ENCODE results near the gene RASSF1.
A peak's percentile ranks its signal among the peaks of the same experiment; 100 is the strongest.
"Not testable (repeated sequence)": the region's sequence is repeated elsewhere in the genome, so short reads cannot be mapped to it uniquely, and the experiment has no call there.

Gene RASSF1

DNA sequence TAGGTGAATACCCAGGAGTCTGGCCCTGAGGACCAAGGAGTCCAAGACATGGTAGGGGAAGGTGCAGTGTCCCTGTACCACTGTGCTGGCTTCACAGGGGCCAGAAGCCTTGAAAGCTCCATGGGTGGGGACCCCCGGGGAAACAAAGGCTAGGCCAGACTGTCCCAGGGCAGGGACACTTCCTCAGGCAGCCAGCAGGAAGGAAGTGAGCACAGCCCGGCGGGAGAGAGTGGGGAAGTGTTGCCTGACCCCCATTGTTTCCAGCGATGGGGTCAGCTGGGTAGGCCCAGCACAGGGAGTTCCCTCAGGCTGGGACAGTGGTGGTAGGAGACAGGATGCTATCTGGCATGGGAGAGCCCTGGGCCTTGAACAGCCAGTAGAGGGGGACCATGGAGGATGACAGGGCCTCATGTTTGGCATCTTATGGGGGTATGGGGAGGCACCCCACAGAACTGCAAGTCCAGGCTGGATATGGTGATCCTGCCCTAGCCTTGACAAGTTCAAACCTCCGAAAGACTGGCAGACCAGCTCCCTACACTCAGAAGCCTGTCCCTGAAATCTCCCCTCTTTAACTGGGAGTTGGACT lies 16.9 kb downstream of the RASSF1 start:
- DNase-seq (ENCODE audit: low read depth, low spot score): no peak

DNA sequence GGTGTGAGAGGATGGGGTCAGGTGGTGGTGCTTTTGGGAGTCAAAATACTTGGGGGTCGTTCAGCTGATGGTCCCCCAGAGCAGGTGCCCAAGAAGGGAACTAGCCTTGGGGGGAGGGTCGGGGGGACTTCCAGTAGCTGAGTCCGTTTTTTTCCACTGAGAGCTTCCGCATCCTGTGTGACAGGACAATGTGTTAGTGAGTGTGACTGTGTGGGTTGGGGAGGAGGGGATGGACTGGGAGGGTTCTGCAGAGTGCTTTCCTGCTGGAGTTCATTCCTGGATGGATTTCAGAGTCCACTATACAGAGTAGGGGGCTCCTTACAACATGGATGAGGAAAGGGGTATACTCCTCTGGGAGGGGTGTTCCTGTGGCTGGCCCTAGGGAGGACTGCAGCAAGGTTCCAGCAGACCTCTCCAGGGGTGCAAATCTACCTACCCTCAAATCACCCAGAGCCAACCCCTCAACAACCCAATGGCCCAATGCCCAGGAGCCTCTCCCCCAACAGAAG lies 17.5 kb downstream of the RASSF1 start:
- DNase-seq (ENCODE audit: low read depth, low spot score): no peak

DNA sequence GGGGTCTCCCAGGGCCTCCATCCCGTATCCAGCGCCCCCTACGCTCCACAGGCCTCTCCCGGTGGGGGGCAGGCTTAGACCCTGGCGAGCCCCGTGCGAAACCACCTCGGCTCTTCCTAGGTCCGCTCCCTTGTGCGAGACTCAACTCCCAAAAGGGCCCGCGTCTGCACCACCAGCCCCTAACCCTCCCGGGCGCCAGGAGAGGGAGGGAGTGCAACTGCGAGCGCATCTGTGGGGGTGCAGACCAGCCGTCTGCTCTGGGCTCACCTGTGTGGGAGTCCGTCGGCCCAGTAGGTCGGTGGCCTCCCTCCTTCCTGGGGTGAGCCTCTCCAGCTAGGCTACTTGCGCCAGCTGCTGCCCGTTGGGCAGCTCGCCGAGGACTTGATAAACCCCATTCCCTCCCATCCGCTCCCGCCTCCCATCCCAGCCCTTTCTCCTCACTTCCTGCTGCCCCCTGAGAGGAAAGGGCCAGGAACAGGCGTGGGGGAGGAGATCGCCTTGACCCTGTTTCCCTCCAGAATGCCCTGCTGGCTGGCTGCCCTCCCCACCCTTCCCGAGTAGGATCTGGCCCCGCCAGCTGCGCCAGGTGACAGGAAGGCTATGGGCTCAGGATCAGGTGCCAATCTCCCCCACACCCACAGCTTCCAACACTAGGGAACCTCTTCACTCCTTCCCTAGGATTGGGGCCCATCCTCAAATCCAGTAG lies 18.1 kb downstream of the RASSF1 start, which contains the start of gene HYAL2:
Gene HYAL2, minus strand, starts transcription at position 360 of the 706 bp plus-strand sequence. CDS start 2,256 bp downstream, outside the sequence.
- DNase-seq (ENCODE audit: low read depth, low spot score): no peak

DNA sequence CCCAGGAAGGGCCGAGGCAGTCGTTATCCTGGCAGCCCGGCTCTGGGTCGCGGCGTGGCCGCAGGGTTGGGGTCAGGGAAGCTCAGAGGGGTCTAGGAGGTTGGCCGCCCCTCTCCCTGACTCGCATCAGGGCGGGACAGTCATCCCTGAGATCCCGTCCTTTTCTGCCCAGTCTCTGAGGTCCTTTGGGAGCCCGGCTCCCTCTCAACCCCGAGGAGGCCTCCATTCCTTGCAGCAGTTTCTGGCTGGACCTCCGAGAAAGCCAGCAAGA lies 18.6 kb downstream of the RASSF1 start:
- DNase-seq (ENCODE audit: low read depth, low spot score): no peak

DNA sequence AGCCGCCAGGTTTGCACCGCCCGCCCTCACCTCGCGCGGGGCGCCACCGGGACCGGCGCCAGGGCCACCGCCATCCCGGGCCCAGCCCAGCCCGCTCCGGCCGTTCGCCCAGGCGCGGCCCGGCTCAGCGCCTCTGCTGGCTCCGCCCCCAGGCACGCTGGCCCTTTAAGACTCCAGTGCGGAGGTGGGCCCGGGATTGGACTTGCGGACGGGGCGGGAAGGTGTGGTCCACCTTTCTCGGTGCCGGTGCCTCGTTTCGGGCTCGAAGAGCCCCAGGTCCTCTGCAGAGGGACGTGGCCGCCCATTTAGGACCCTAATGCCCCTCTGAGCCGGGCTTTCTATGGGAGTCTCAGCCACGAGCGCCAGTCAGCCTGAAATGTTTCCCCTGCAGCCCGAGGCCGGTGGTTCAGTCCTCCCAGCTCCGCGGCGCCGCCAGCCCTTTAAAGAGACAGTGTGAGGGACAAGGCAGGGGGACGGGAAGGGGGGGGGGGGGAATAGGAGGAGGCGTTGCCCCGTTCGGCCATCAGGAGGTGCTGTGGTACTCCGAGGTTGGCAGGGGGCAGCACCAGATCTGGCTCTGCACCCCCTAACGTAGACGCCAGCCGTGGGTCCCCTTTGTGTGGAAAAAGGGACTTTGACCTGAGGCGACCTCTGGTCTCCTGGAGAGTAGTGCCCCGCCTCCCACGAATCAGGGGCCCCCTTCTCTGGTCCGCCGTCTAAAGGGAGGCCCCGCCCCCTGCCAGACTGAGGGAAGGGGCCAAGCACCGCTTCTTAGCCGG lies 19.1 kb downstream of the RASSF1 start:
- peak; percentile 95 for DNase-seq (ENCODE audit: low read depth, low spot score)

DNA sequence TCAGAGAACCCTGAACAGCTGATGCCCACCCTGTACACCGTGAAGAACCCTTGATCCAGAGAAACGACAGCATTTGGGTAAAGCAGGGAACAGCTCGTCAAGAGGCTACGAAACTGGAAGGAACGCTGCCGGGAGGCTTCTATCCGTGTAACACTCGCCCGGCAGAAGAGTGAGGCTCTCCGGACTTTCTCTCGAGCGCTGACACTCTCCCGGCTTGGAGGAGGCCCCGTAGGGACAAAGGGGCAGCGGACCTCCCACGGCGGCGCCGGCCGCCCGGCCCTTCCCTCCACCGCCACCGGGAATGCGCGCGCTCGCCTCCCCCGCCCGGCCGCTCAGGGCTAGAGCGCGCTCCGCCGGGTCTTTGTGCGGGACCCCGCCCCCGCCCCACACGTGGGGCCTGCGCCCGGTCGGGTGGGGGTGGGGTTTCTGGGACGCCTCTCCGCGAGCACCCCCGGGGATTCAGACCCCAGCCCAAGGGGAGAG lies 19.7 kb downstream of the RASSF1 start:
- peak; percentile 83 for DNase-seq (ENCODE audit: low read depth, low spot score)

DNA sequence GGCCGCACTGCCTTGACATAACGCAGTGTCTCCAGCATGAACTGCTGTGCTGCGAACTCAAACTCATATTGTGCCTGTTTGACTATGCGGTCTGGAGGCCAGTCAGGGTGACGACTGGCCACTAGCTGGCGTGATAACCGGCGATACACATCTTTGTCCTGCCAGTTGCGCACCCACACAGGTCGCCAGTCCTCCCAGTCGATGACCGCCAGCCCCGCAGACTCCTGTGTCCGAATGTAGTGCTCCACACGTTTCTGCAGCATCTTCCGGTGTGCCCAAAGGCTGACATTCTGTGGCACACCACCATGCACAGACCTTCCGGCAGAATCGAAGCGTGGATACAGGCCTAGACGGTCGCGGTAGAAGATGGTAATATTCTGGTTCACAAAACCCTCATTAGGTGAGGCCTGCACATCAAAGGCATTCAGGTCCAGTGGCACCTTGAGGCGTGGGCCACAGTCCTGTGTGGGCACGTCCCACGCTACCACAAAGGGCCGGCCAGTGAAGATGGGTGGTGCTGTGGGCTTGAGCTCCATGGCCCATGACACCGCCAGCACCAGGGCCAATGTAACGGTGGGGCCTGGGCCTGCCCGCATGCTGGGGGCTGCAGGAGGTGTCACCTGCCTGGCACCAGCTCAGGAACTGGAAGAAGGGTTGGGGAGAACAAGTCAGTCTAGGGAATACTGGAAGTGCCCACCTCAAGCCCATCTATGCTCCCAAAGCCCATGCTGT lies 20.6 kb downstream of the RASSF1 start:
- no peak for DNase-seq (ENCODE audit: low read depth, low spot score)

DNA sequence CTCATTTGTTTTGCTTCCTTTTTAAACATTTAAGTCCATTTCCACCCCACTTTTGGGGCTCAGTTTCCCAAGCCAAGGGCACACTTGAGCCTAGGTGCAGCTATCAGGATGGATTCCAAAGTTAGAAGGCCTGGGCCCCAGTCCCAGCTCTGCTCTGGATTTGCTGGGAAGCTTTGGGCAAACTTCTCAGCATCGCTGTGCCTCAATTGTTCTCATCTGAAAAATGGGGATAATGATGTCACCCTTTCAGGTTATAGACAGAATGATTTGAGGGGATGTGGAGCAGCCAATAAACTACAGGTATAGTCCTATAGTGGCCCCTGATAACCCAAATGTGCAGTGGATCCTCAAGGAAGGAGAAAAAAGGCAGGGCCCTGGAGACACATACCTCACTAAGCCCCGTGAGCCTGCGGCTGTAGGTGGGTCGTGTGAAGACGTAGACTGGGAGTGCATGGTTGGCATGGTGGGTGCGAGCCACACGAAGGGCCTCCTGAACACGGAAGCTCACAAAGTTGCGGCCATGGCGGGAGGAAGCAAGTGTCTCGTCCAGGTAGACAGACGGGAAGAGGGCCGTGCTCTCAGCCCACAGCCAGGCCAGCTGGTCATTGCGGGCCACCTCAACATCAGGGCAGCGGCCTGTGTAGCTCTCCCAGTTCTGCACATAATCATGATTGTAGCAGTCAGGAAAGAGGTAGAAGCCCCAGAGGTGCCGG lies 21.3 kb downstream of the RASSF1 start:
- no peak for DNase-seq (ENCODE audit: low read depth, low spot score)

DNA sequence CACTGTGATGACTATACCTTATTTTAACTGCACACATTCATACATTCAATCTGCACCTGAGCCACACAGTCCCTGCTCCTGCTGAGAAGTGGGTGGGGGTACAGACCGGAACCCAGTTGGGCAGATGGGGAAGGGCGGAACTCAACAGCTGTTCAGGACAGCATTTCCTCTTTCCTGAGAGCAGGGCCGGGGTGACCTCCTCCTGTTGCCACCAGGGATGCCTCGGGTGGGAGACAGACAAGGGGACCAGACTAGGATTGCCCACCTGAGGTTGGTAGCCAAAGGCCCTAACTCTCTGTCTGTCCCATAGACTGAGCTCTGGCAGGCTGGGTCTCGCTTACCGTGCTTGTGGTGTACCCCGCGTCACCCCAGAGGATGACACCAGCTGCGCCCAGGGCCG lies 22.0 kb downstream of the RASSF1 start:
- no peak for DNase-seq (ENCODE audit: low read depth, low spot score)

DNA sequence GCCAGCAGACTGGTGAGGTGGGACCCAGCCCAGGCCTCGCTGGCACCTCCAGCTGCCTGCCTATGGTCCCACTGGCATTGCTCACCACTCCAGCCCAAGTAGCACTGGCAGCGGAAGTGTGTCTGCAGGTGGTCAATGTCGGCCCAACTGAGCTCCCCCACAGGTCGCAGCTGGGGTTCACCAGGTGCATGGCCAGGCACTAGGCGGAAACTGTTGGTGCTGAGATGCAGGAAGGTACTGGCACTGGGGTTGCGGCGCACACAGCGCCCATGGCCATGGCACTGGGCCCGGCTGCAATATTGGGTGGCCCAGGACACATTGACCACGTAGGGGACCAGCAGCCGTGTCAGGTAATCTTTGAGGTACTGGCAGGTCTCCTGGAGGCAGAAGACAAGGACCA lies 22.5 kb downstream of the RASSF1 start:
- no peak for DNase-seq (ENCODE audit: low read depth, low spot score)

DNA sequence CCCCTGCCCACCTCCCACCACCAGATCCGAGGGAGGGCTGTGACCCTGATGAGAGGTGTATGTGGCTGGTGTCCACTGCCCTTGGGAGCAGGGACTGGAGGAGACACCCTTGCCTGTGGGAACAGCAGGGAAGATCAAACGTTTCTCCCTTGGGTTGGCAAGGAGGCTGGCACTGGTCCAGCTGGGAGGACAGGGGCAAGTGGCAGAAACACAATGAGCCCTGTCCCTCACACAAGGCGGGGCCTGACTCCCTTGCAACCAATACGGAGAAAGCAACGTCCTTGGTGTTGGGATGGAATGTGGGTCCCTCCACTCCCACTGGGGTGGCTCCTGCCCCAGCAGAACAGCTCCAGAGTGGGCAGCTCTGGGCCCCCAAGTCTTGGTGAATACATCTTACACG lies 23.3 kb downstream of the RASSF1 start:
- DNase-seq (ENCODE audit: low read depth, low spot score): no peak

DNA sequence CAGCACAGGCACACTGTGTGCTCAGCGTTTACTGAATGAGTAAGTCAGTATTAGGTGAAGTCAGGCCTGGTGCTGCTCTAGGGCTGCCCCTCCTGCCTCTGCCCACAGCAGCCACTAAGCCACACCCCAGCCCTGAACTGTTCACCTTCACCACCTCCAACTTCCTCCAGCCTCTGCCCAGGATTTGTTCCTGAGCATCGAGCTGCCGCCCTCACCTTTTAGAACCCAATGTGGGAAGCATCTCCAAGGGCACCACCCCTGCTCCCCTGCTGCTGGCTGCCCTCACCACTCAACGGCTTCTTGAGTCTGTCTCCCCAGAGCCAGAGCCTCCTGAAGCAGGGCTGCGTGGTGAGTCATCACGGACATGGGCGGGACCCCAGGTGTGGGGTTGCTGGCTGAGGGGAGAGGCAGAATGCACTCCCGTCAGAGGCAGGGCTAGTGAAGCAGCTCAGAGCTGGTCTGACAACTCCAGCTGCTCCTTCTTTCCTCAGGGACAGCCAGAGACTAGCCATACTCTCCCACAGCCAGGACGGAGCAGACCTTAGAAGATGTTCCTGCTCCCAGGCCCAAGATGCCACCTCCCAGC lies 23.9 kb downstream of the RASSF1 start:
- DNase-seq (ENCODE audit: low read depth, low spot score): peak; percentile 78

DNA sequence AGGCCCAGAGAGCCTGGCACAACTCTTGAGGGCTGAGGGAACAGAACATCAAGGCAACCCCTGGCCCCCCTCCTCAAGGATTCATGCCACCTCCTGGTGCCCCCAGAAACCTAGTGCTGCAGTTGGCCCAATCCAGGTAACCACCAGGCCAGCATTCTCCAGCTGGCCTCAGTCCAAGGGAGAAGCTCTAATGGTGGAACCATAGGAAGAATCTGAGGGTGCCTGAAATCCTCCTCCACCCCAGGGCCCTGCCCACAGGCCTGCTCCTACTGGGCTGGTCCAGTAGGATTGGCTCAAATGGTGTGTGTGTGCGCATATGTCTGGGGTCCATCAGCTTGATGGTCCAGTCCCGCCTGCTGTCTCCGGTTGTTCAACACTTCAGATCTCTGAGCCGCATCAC lies 25.8 kb downstream of the RASSF1 start:
- DNase-seq (ENCODE audit: low read depth, low spot score): no peak

DNA sequence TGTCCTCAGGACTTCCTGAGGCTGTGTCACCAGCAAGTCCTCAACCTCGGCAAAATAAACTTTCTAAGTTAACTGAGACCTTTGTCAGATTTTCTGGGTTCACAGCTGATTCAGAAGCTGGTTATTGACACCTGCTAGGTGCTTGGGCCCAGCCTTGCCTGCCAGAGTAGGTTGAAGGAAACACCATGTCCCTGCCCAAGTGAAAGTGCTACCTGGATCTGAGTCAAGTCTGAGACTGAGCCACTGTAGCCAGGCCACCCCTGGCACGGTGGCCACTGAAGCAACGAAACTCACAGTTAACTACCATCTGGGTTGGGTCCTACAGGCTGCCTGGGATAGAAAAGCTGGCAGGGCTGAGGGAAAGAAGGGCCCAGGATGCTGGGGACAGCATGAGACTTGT lies 26.3 kb downstream of the RASSF1 start:
- DNase-seq (ENCODE audit: low read depth, low spot score): no peak

DNA sequence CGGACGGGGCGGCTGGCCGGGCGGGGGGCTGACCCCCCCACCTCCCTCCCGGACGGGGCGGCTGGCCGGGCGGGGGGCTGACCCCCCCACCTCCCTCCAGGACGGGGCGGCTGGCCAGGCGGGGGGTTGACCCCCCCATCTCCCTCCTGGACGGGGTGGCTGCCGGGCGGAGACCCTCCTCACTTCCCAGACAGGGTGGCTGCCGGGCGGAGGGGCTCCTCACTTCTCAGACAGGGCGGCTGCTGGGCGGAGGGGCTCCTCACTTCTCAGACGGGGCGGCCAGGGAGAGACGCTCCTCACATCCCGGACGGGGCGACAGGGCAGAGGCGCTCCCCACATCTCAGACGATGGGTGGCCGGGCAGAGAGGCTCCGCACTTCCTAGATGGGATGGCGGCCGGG lies 28.6 kb downstream of the RASSF1 start:
- DNase-seq (ENCODE audit: low read depth, low spot score): not testable (repeated sequence)

DNA sequence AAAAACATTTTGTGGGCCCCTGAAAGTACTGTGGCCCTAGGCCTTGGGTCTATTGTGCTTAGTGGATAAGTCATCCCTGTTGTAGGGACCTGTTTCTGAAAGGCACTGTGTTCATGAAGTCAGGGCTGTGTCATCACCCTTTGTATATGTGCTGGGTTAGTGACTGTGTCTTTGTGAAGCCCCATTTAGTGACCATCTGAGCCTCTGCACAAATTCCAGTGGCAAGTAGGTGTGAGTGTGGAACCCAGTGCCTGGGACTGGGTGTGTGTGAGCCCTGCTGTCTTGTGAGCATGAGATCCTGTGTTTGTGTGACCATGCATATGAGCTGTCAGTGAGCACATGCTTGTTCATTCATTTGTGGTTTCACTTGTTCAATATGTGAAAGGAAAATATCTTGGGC lies 36.0 kb downstream of the RASSF1 start:
- DNase-seq (ENCODE audit: low read depth, low spot score): no peak

DNA sequence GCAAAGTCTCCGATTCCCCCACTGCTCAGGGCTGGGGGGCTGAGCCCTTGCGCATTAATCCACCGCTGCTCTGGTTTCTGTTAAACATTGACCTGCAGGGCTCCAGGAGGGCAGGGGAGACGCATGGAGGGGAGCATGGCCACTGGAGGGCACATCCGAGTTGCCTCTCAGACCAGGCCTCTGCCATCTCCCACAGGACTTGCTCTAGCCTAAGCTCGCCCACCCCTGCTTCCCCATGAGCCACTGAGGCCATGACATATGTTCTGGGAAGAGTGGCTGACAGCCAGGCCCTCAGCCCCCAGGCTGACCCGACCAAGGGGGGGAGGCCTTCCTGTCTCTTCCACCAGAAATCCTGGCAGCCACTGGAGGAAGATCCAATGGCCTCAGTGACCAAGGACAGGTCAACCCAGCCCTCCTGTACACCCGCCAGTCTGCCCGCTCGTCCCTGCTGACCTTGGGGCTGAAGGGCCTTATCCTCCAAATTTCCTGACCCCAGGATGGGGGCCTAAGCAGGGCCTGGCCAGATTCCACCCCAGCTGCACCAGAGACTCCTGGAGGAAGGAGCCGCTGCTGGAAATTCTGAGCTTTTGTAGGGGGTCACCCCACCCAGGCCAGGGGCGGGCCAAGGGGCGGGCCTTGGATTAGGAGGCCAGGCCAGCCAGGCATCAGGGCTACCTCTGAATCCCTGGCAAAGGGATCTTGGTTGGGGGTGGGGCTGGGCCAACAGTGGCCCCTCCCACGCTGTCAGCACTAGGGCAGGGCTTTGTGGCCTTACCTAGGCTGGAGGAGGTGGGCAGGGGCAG lies 37.4 kb downstream of the RASSF1 start, which contains the start of gene HYAL1:
Gene HYAL1, minus strand, starts transcription at position 562 of the 803 bp plus-strand sequence. CDS start 618 bp downstream, outside the sequence.
- peak; percentile 86 for DNase-seq (ENCODE audit: low read depth, low spot score)

DNA sequence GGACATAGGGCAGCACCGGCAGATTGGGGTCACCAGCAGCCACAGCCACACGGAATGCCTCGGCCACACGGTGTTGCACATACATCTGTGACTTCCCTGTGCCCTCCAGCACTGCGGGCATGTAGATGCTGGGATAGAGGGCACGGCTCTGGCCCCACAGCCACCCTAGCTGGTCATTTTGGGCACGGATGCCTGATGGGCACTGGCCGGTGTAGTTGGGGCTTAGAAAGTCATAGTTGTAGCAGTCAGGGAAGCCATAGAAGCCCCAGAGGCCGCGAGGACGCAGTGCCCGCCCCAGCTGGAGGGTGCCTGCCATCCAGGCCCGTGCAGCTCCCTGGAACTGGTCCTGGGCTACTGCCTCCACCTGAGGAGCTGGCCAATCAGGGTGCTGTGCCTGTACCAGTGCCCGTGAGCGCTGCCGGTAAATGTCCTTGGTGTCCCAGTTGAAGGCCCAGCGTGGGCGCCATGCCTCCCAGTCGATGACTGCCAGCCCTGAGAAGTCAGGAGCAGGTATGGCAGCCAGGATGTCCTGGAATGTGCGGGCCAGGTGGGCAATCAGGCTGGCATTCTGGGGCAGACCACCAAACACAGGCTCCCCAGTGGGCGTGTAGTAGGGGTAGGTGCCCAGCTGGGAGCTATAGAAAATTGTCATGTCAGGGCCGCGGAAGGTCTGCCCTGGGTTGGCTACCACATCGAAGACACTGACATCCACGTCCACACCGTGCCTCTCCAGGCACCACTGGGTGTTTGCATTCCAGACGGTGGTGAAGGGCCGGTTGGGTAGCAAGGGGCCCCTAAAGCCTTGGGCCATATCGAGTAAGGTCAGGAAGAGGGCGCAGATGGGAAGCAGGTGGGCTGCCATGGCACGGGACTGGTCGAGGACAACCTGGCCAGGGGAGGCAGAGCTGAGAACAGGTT lies 38.3 kb downstream of the RASSF1 start:
- no peak for DNase-seq (ENCODE audit: low read depth, low spot score)

Data from ELF-1 (cell line).